GM18507 (cell line): Measurements from ENCODE around the gene EID1.
"Not testable (repeated sequence)": the region's sequence is repeated elsewhere in the genome, so short reads cannot be mapped to it uniquely, and the experiment has no call there.

Experiments
- DNase-seq: peaks from one replicate; pipeline ENCODE4 v3.0.0; 2011; ENCODE audit warnings: low read depth; ENCODE audit not compliant: insufficient read length; ENCODE audit errors: extremely low spot score
- FAIRE-seq: peaks from 2 replicates; lab custom pipeline; 2011; peaks lifted over from hg19 to GRCh38; lab: Jason Lieb, UNC

Gene EID1, protein sequence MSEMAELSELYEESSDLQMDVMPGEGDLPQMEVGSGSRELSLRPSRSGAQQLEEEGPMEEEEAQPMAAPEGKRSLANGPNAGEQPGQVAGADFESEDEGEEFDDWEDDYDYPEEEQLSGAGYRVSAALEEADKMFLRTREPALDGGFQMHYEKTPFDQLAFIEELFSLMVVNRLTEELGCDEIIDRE

DNA sequence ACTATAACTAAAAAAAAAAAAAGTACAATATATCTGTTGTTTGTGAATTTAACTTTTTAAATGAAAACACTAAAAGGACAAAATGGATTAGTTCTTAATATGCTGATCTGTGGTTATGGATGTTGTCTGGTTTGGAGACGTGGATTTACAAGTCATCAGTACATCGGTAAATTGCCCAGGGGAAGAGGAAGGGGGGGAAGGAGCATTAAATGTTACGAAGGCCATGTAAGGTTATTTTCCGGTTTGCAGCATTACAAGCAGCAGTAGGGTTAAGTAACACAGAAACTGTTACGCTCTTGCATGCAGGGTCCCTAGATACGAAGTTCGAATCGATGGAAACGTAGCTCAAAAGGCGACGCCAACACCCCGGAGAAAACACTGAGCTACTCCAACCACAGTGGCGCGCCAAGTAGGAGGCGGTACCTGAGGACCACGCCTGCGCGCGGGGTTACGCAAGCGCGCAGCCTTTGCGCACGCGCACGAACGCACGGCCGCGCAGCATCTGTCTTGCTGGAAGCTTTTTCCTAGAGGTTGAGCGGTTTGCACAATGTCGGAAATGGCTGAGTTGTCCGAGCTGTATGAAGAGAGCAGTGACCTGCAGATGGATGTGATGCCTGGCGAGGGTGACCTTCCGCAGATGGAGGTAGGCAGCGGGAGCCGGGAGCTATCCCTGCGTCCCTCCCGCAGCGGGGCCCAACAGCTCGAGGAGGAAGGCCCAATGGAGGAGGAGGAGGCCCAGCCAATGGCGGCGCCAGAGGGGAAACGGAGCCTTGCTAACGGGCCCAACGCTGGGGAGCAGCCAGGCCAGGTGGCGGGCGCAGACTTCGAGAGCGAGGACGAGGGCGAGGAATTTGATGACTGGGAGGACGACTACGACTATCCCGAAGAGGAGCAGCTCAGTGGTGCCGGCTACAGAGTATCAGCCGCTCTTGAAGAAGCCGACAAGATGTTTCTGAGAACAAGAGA, at the start of gene EID1:
Gene EID1 (plus strand): TSS at position 505 of the 966 bp plus-strand sequence. CDS start 43 bp downstream, at position 548.
- FAIRE-seq (peak; percentile 95), DNase-seq (peak; percentile 81)

DNA sequence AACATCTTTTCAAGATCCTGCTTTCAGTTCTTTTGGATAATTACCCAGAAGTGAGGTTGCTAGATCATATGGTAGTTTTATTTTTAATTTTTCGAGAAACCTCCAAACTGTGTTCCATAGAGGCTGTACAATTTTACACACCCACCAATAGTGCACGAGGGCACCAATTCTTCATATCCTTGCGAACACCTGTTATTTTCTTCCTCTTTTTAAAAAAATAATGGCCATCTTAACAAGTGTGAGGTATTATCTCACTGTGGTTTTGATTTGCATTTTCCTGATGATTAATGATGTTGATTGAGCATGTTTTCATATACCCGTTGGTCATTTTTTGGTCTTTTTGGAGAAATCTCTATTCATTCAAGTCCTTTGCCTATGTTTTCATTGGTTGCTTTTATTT, 49.5 kb upstream of the EID1 start:
- DNase-seq (no peak), FAIRE-seq (no peak)

DNA sequence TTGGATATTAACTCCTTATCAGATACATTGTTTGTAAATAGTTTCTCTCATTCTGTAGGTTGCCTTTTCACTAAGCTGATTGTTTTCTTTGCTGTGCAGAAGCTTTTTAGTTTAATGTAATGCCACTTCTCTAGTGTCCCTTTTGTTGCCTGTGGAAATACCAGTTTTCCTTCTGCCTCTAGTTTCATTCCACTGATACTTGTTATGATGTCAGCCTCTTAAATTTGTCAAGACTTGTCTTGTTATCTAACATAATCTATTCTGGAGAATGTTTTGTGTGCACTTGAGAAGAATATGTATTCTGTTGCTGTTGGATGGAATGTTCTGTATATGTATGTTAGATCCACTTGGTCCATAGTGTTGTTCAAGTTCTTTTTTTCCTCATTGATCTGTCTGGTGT, 49.0 kb upstream of the EID1 start:
- DNase-seq (no peak), FAIRE-seq (no peak)

DNA sequence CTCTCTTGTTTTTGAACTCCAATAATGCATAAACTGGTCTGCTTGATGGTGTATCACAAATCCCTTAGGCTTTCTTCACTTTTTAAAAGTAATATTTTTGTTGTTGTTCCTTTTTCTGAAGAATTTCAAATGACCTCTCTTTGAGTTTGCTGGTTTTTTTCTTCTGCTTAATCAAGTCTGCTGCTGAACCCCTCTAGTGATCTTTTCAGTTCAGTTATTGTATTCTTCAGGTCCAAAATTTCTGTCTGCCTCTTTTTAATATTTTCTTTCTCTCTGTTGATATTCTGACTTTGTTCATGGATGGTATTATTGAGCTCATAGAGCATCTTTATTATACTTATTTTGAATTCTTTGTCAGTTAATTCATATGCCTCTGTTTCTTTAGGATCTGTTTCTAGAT, 45.3 kb upstream of the EID1 start:
- DNase-seq (no peak), FAIRE-seq (no peak)

DNA sequence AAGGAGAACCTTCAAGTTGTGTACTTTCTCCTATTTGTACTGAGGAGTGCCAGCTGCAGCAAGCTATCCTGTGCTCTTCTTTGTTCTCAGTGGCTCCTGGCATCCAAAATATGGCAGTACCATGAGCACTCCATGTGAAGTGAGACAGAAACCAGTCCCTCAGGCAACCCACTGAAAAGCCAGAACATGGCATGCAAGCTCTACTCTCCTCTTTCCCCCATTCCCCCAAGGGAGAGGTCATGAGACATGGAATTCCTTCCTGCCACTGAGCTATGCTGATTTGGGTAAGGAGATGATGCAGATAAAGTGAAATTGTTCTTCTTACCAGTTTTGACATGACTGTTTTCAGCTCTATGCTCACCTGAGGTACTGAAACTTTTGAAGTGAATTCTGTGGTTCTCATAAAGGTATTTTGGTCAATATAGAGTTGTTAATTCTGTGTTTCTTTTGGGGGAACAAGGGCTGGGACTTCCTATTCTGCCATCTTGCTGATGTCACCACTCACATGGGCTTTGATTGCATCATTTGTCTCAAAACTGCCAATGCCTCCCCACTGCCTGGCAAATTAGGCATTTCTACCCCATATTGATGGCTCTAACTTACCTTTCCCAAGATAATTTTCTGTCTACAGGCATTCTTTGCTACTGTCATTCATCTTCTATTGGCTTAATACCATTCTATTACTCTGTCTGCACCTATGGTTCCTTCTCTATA, 44.3 kb upstream of the EID1 start:
- no peak for DNase-seq
- no peak for FAIRE-seq

DNA sequence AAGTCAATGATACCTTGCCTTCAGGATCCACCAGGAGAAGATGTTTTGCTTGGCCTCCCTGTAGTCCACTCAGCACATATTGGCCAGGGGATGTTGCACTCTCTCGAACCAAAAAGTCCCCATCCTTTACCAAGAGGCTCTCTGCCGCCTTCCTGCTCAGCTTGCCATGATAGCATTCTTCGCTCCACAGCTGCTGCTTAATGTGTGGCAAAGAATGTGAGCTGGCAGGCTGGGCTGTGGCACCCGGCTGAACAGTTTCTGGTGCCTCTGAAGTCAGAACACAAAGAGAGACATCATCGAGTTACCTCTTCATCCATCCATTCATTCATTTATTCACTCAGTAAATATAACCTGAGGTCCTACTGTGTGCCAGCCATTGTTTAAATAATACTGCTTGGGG, 43.2 kb upstream of the EID1 start:
- DNase-seq, result no peak
- no peak for FAIRE-seq

DNA sequence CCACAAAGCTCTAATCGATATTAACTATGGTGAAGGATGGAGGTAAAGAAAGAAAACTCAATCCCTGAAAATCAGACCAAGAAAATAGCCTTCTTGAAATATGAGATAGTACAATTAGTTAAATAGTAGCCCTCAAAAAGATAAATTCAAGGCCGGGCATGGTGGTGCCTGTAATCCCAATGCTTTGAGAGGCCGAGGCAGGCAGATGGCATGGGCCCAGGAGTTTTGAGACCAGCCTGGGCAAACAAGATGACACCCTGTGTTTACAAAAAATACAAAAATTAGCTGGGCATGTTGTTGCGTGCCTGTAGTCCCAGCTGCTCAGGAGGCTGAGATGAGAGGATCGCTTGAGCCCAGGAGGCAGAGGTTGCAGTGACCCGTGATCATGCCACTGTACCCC, 35.4 kb upstream of the EID1 start:
- FAIRE-seq (no peak), DNase-seq (no peak)

DNA sequence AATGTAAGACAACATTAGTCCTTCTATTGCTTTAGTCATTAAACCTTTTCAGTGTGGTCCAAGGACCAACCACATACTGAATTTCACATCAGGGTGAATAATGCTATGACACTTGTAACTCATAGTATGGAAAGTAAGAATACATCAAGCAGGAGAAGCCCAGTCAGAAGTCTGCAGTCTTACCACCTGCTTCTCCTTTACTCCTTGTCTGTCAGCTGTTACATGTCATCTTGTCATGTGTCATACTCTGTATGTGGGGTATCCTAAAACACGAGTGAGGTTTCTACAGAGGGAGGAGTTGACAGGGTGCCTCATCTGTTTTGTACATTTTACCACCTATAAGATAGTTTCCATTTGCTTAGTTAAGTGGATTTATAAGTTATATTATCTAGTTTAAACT, 32.8 kb upstream of the EID1 start:
- FAIRE-seq, result no peak
- no peak for DNase-seq

DNA sequence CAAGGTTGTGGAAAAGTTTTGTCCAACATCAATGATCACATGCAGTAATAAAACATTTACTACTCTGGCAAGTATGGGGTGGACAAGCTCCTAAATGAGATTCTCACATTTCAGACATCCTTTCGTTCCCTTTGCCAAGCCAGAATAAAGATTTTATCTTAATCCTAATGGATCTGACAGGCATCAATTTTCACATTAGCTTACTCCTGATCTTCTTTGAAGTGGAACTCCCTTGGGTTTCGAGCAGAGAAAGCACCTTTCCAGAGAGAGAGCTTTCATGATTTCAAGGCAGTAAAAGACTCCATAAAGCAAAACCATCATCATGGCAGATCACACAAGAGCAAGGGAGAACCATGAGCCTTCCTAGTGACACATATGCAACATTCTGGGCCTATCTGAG, 27.3 kb upstream of the EID1 start:
- FAIRE-seq, result peak; percentile 56
- DNase-seq, result no peak

DNA sequence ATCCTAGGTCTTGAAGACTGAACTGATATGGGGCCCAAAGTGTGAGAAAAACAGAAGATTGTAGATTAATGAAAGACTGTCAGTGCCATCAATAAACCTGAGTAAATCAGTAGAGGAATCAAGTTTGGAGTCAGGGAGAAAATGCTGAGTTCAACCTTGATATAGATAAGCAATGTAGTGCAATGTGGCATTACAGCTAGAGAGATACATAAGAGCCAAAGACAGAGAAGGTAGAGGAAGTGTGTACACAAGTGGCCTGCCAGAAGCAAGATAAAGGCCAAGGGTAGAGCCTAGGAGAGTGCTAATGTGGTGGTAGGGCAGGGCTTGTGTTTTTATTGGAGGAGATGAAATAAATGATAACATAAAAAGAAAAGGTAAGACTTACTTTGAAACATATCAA, 26.0 kb upstream of the EID1 start:
- FAIRE-seq, result no peak
- no peak for DNase-seq

DNA sequence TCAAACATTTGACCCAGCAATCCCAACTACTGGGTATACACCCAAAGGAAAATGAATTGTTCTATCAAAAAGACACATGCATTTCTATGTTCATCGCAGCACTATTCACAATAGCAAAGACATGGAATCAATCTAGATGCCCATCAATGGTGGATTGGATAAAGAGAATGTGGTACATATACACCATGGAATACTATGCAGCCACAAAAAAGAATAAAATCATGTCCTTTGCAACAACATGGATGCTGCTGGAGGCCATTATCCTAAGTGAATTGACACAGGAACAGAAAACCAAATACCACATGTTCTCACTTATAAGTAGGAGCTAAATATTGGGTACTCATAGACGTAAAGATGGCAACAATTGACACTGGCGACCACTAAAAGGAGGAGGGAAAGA, 23.5 kb upstream of the EID1 start:
- FAIRE-seq, DNase-seq: not testable (repeated sequence)

DNA sequence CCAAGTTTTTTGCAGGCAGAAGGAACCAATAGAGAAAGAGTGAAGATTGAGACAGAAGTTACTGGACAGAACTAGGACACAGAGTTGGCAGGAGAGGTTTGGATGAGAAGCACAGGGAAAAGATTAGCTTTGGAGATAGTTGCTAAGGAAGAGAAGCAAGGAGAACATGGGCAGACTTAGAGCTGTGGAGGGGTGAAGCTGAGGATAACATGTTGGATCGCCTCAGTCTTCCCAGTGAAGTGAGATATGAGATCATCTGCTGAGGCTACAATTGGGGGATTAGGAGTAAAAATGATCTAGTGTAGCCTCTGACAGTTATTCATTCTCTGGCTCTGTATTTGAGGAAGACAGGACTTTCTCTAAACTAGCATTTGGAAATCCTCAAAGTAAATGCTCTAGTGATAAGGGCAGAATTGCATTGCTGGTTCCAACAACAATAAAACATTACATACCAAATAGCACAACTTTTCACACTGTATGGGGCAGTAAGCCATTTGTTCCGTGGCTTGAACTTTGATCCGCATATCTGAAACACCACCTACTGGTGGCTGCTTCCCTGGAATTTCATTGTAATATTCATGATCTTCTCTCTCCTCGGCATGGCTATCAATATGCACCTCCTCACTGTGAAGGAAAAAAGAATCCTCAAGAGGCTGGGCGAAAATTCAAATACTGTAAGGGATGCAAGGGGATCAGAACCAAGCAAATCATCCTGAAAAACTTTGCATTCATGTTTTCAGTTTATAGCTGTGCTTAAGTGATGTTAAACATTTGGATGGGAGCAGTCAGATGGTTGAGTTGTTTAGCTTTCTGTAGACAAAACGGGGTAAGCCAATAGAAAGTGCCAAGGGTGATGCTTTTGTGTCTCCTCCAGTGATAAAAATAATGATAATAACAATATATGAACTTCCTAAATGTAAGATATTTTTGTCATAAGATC, 22.2 kb upstream of the EID1 start:
- no peak for FAIRE-seq

DNA sequence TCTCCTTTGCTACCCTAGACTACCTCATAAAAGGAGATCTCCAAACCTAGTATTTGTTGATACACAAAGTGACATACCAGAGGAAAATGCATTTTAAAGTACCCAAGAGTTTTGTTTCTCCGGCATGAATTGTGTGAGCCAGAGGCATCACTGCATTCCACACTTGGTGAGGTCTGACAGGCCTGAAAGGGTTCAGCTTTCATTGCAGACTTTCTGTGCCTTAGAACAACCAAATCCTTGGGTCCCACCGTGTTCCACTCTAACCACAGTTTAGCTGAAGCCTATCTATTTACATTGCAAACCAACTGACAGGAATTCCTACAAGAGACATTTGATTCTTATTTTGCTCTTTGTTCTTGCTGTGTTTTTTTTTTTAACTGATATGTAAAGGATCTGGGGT, 21.0 kb upstream of the EID1 start:
- FAIRE-seq, result no peak

More for the DNA sequence above, 22.2 kb upstream of the EID1 start:
- no peak for DNase-seq

DNA sequence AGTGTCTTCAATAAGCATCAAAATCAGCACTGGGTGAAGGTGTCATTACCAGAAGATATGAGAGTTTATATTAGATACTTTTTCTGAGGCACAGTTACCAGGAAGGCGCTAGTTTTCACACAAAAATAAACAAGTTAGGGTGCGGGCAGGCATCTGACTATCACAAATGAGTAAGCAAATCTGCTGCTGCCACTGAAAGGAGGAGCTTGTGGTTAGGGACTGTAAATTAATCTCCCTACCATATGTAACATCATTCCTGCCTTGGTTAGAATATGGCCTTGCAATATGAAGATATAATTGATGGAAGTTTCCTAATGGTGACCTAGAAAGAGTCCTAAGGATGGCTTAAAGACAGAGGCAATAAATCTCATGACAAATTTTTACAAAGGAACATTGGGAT, 19.5 kb upstream of the EID1 start:
- no peak for FAIRE-seq
- DNase-seq, result no peak

More for the DNA sequence above, 21.0 kb upstream of the EID1 start:
- no peak for DNase-seq

DNA sequence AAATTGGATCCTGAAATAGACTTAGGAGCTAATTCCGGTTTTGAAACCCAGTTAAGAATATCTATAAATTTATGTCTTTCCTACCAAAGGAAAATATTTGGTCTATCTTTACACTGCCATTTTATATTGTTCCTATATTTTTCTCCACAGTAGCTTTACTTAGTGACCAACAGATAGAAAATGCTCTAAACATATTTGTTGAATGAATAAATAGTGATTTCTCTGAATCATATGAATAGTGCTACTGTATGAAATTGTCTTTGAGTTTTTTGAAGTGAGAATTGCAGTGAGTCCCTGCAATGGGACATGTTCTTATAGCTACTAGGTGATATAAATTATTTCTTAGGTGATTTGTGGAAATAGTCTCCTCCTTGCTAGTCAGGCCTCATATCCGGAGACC, 18.5 kb upstream of the EID1 start:
- no peak for DNase-seq
- FAIRE-seq, result no peak

DNA sequence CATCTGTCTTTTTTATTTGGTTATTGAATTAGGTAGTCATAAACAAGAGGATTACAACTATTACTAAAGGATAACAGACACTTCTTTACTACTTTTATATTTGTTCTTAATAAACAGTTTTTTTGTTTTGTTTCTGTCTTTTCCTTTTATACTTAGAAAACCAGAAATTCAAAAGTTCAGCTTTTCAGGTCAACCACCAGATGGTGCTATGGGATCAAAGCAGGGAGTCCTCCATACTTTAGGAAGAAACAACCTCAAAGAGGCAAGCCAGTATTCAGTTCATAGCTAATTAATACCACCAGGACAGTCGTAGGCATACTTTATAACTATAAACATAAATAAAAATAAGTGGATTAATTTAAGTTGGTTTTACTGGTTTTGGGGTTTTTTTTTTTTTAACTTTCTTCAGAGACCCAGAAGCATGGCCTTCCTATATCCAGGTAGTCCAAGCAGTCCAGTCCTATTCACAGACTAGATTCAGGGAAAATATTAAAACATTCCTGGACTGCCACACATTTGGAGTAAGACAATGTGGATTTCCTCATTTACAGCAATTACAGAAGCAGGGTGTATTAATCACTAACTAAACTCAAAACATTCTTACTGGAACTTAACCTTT, 16.0 kb upstream of the EID1 start:
- no peak for DNase-seq
- FAIRE-seq, result peak; percentile 85

DNA sequence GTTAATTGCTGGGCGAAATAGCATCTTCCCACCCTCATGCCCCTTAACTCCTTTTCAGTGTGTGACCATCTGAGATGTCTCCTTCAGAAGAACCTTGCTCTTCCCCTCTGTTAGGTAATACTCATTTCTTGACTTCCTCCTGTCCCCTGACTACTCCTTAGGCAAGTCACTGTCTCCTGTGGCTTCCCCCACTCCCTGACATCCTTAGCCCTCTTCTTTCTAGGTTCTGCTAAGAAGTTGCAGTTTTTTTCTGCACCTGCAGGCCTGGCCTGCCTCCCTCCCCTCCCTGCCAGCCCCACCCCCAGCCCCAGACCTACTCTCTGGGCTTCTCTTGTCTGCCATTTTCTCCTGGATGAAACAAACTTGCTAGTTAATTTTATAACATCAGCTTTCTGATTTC, 15.2 kb upstream of the EID1 start:
- no peak for FAIRE-seq
- no peak for DNase-seq

DNA sequence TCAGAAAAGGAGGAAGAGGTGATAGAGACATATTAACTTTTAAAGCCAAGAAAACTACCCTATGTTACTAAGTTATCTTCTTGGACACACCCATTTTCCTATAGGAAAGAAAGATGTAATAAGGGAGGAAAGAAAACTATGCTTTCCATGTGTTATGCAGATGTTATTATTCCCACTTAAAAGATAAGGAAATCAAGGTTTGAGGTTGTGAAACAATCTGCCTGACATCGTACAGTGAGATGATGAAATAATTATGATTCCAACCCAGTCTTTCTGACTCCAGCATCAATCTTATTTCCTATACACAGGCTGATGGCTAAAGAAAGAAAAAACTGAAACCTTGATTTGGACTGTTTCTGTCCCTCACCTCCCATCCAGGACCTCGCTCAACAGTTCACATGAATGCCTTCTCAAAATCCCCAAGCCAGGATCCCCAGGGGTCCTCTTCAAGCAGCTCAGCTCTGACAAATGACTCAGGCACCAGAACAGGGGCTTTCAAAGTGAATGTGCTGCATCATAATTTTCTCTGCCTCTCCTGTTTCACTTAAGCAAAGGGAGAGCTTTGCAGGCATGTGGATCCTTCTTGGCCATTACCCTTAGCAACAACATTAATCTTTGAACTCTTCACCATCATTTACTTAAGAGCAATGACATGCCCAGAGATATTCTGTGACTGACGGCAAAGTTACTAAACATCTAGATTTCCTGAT, 12.4 kb upstream of the EID1 start:
- FAIRE-seq (no peak), DNase-seq (no peak)
